ENCODE measurements around the gene FKBP1B.

The FKBP1B gene

DNA sequence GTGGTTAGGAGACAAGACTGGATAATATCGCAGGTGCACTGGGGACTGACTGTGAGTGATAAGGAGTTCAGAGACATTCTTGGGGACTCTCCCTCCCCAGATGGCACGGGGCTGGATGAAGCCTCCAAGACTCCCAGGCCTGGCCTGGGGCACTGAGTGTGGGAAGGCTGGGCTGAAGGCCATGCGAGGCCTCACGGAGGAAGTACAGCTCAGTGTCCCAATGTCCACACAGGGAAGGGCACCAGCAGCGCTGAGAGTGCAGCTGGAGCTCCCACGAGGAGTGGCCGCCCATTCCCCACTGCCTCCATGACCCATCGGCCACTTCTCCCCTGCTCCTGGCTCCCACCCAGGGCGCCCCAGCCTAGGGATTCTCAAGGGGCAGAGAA, 33.2 kb upstream of the FKBP1B start:
- H3K27me3 ChIP-seq (ENCODE audit: insufficient read depth, low read length): peaks cover 2% of the 10 kb centered on the region; the same call in 1 of the 2 replicates
- no peaks in the 10 kb centered on the region; the same call in 1 of the 2 replicates for H3K4me1 ChIP-seq (ENCODE audit: insufficient read depth, low read length)
- no peak overlapping the region for H3K27ac ChIP-seq (ENCODE audit: low read length)
- H3K36me3 ChIP-seq (ENCODE audit: insufficient read depth, low read depth, low read length): no peaks in the 10 kb centered on the region
- no peaks in the 10 kb centered on the region for H3K9me3 ChIP-seq (ENCODE audit: insufficient read depth, low read depth, low read length)
- H3K9ac ChIP-seq (ENCODE audit: low read depth, low read length): no peak overlapping the region
- no peak overlapping the region for H3K4me3 ChIP-seq (ENCODE audit: low read length)

DNA sequence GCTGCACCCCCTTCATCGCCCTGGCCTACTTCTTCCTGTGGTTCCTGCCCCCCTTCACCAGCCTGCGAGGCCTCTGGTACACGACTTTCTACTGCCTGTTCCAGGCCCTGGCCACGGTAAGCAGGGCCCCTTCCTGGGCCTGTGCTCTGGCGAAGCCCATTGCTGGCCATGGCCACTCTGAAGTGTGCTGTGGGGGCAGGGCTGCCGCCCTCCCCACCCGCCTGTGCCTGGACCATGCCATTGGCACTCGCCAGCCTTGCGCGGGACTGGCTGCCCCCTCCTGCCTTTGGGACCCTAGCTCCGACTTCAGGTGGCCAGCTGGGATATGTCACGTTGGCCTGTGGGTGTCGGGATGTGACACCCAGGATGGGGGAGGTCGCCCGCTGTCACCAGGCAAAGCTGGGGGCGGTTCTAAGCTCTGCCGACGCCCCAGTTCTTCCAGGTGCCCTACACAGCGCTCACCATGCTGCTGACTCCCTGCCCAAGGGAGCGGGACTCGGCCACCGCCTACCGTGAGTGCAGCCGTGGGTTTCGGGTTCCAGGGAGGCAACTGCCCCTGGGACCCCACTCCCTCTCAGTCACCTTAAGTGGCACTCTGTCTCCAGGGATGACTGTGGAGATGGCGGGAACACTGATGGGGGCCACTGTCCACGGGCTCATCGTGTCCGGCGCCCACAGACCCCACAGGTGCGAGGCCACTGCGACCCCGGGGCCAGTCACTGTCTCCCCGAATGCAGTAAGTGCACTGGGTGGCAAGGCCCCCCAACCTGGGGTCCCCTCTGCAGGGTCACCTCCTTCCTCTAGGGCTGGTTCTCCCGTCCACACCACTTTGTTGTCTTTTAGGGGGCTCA, 32.5 kb upstream of the FKBP1B start:
- H3K9ac ChIP-seq (ENCODE audit: low read depth, low read length): no peak overlapping the region
- H3K36me3 ChIP-seq (ENCODE audit: insufficient read depth, low read depth, low read length): no peaks in the 10 kb centered on the region
- H3K4me1 ChIP-seq (ENCODE audit: insufficient read depth, low read length): no peaks in the 10 kb centered on the region; the same call in 1 of the 2 replicates
- H3K27ac ChIP-seq (ENCODE audit: low read length): no peak overlapping the region
- H3K4me3 ChIP-seq (ENCODE audit: low read length): no peak overlapping the region
- no peaks in the 10 kb centered on the region for H3K9me3 ChIP-seq (ENCODE audit: insufficient read depth, low read depth, low read length)
- H3K27me3 ChIP-seq (ENCODE audit: insufficient read depth, low read length): no peaks in the 10 kb centered on the region

DNA sequence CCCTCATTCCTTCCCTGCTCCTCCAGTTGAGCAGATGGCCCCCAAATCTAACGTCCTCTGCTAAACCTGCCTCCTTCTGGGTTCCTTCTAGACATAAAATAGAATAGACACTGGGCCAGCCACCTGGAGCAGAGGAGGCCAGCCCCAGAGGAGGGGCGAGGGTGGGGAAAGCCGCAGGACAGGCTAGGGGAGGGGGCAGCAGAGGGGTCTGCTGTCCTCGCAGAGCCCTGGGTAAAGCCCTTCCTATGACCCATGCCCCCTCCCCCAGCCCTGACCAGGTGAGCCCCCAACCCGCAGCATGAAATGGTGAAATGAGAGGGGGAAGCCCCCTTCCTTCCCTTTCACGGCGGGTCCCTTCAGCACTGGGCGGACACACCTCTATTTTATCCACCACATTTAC, 31.8 kb upstream of the FKBP1B start:
- H3K27me3 ChIP-seq (ENCODE audit: insufficient read depth, low read length): no peaks in the 10 kb centered on the region
- H3K9ac ChIP-seq (ENCODE audit: low read depth, low read length): no peak overlapping the region
- H3K4me3 ChIP-seq (ENCODE audit: low read length): no peak overlapping the region
- H3K27ac ChIP-seq (ENCODE audit: low read length): no peak overlapping the region
- no peaks in the 10 kb centered on the region for H3K9me3 ChIP-seq (ENCODE audit: insufficient read depth, low read depth, low read length)
- 0 out of 2 replicates have a peak, but pooled peaks cover 4% of the 10 kb centered on the region for H3K36me3 ChIP-seq (ENCODE audit: insufficient read depth, low read depth, low read length)
- no peaks in the 10 kb centered on the region; the same call in 1 of the 2 replicates for H3K4me1 ChIP-seq (ENCODE audit: insufficient read depth, low read length)

DNA sequence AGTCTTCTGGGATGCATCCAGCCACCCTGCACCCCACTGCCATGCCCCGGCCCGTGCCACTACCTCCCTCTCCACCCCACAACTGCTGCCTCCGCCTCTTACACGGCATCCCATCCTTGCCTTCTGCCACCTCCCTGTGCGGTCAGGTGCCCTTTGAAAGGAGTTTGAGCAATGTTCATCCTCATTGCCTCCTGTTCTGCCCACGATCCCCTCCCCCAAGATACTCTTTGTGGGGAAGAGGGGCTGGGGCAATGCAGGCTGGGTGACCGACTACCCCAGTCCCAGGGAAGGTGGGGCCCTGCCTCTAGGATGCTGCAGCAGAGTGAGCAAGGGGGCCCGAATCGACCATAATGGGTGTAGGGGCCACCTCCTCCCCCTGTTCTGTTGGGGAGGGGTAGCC, 31.3 kb upstream of the FKBP1B start:
- Histone ChIP-seq H3K9ac (ENCODE audit: low read depth, low read length) (no peak overlapping the region), H3K27ac (ENCODE audit: low read length) (no peak overlapping the region), H3K27me3 (ENCODE audit: insufficient read depth, low read length) (no peaks in the 10 kb centered on the region), H3K9me3 (ENCODE audit: insufficient read depth, low read depth, low read length) (no peaks in the 10 kb centered on the region), H3K4me3 (ENCODE audit: low read length) (no peak overlapping the region), H3K4me1 (ENCODE audit: insufficient read depth, low read length) (no peaks in the 10 kb centered on the region; the same call in 1 of the 2 replicates), H3K36me3 (ENCODE audit: insufficient read depth, low read depth, low read length) (peaks cover 4% of the 10 kb centered on the region; the same call in 1 of the 2 replicates)

- no peaks in the 10 kb centered on the region for H3K9me3 ChIP-seq (ENCODE audit: insufficient read depth, low read depth, low read length)
- H3K4me3 ChIP-seq (ENCODE audit: low read length): no peak overlapping the region
- H3K27ac ChIP-seq (ENCODE audit: low read length): no peak overlapping the region
- no peaks in the 10 kb centered on the region for H3K27me3 ChIP-seq (ENCODE audit: insufficient read depth, low read length)
- H3K36me3 ChIP-seq (ENCODE audit: insufficient read depth, low read depth, low read length): peaks cover 14% of the 10 kb centered on the region; the same call in 1 of the 2 replicates
- H3K4me1 ChIP-seq (ENCODE audit: insufficient read depth, low read length): no peaks in the 10 kb centered on the region; the same call in 1 of the 2 replicates
- no peak overlapping the region for H3K9ac ChIP-seq (ENCODE audit: low read depth, low read length)
Observed at GRCh38 chr2:24019729-24020128, 29.8 kb upstream of the FKBP1B start.

- H3K27me3 ChIP-seq (ENCODE audit: insufficient read depth, low read length): no peaks in the 10 kb centered on the region
- H3K9ac ChIP-seq (ENCODE audit: low read depth, low read length): no peak overlapping the region
- H3K27ac ChIP-seq (ENCODE audit: low read length): no peak overlapping the region
- no peaks in the 10 kb centered on the region for H3K9me3 ChIP-seq (ENCODE audit: insufficient read depth, low read depth, low read length)
- no peak overlapping the region for H3K4me3 ChIP-seq (ENCODE audit: low read length)
- peaks cover 19% of the 10 kb centered on the region; the same call in 1 of the 2 replicates for H3K36me3 ChIP-seq (ENCODE audit: insufficient read depth, low read depth, low read length)
- peaks cover under 1% of the 10 kb centered on the region; the same call in 1 of the 2 replicates for H3K4me1 ChIP-seq (ENCODE audit: insufficient read depth, low read length)
Observed at GRCh38 chr2:24020244-24020643, 29.3 kb upstream of the FKBP1B start.

DNA sequence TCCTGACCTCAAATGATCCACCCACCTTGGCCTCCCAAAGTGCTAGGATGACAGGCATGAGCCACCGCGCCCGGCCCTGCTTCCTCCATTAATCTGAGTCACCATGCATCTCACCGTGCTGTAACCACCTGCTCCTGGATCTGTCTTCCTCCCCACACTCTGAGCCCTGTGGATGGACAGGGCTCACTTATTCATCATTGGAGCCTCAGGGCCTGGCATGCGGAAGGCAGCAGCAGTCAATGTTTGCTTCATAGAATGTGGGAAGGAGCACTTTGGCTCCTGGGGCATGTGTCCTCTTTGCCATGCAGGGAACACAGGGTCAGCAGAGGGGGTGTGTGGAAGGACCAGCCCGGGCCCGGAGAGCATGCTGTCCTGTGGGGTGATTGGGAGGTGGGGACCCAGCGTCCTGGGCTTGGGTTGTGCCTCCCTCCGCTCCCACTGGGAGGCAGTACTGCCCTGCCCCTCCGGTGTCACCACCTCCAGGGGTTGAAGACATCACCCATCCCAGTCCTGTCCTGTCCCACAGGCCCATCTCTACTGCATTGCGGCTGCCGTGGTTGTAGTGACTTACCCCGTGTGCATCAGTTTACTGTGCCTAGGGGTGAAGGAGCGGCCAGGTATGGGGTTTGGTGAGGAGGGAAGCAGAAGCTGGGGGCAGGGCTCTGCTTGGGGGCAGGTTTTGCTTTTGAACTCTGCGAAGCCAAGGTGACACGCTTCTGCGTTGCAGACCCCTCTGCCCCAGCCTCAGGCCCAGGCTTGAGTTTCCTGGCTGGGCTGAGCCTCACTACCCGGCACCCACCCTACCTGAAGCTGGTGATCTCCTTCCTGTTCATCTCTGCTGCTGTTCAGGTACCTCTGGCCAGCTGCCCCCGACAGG, 28.2 kb upstream of the FKBP1B start:
- Histone ChIP-seq H3K4me1 (ENCODE audit: insufficient read depth, low read length) (peaks cover 9% of the 10 kb centered on the region; the same call in 1 of the 2 replicates), H3K27ac (ENCODE audit: low read length) (no peak overlapping the region), H3K9ac (ENCODE audit: low read depth, low read length) (no peak overlapping the region), H3K4me3 (ENCODE audit: low read length) (no peak overlapping the region), H3K9me3 (ENCODE audit: insufficient read depth, low read depth, low read length) (no peaks in the 10 kb centered on the region), H3K36me3 (ENCODE audit: insufficient read depth, low read depth, low read length) (peaks cover 22% of the 10 kb centered on the region; the same call in 1 of the 2 replicates), H3K27me3 (ENCODE audit: insufficient read depth, low read length) (no peaks in the 10 kb centered on the region)

GRCh38 chr2:24022324-24022974, 27.1 kb upstream of the FKBP1B start:
- Histone ChIP-seq H3K4me3 (ENCODE audit: low read length) (no peak overlapping the region), H3K27ac (ENCODE audit: low read length) (no peak overlapping the region), H3K9ac (ENCODE audit: low read depth, low read length) (no peak overlapping the region), H3K36me3 (ENCODE audit: insufficient read depth, low read depth, low read length) (peaks cover 22% of the 10 kb centered on the region; the same call in 1 of the 2 replicates), H3K4me1 (ENCODE audit: insufficient read depth, low read length) (peaks cover 16% of the 10 kb centered on the region; the same call in 1 of the 2 replicates), H3K9me3 (ENCODE audit: insufficient read depth, low read depth, low read length) (no peaks in the 10 kb centered on the region), H3K27me3 (ENCODE audit: insufficient read depth, low read length) (no peaks in the 10 kb centered on the region)

DNA sequence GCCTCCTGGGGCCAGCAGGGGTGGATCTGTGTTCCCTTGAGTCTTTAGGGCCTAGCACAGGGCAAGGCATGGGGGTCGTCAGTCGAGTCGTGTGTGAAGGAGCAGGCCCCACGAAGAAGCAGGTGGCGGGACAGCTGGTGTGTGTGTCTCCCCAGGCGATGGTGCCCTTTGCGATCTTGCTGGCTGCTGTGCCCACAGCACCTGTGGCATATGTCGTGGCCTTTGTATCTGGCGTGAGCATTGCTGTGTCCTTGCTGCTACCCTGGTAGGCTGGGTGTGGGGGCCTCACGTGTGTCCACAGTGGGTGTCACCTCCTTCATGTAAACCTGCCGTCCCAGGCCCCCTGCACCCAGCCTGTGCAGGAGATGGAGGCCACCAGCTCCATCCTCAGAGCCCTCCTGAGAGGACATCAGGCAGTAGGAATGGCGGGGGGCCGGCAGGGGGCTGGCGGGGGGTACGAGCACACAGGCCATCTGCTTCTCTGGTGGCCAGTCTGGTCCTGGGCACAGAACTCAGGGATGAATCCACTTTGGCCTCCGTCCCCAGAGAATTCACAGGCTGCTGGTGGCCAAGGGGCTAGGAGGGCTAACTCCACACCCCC, 26.5 kb upstream of the FKBP1B start:
- no peak overlapping the region for H3K27ac ChIP-seq (ENCODE audit: low read length)
- peaks cover 18% of the 10 kb centered on the region; the same call in 1 of the 2 replicates for H3K4me1 ChIP-seq (ENCODE audit: insufficient read depth, low read length)

GRCh38 chr2:24024018-24024417, 25.5 kb upstream of the FKBP1B start:
- Histone ChIP-seq H3K27ac (ENCODE audit: low read length) (no peak overlapping the region), H3K36me3 (ENCODE audit: insufficient read depth, low read depth, low read length) (peaks cover 28% of the 10 kb centered on the region; the same call in 1 of the 2 replicates), H3K27me3 (ENCODE audit: insufficient read depth, low read length) (no peaks in the 10 kb centered on the region), H3K4me3 (ENCODE audit: low read length) (no peak overlapping the region), H3K9me3 (ENCODE audit: insufficient read depth, low read depth, low read length) (no peaks in the 10 kb centered on the region), H3K9ac (ENCODE audit: low read depth, low read length) (peak overlapping the region; percentile 66; the same call in 1 of the 2 replicates), H3K4me1 (ENCODE audit: insufficient read depth, low read length) (peaks cover 18% of the 10 kb centered on the region; the same call in 1 of the 2 replicates)

More for the DNA sequence above, 26.5 kb upstream of the FKBP1B start:
- Histone ChIP-seq H3K4me3 (ENCODE audit: low read length) (no peak overlapping the region), H3K9me3 (ENCODE audit: insufficient read depth, low read depth, low read length) (no peaks in the 10 kb centered on the region), H3K9ac (ENCODE audit: low read depth, low read length) (no peak overlapping the region), H3K36me3 (ENCODE audit: insufficient read depth, low read depth, low read length) (peaks cover 22% of the 10 kb centered on the region; the same call in 1 of the 2 replicates), H3K27me3 (ENCODE audit: insufficient read depth, low read length) (no peaks in the 10 kb centered on the region)
